Ureter (tissue), 1 donor: ENCODE measurements around the gene OR10G3. TPM values are rescaled to one million over a fixed set of nuclear protein-coding genes. Genes with fewer than 3 reads are reported as not detected.
A peak's percentile ranks its signal among the peaks of the same experiment; 100 is the strongest.

Source experiments
- DNase-seq: peaks from one replicate; pipeline ENCODE4 v3.0.0-alpha.2; 2020; ENCODE audit warnings: low spot score
- total RNA-seq: library from RNA; stranded (reverse); gene quantifications from one replicate; pipeline ENCODE4 v1.2.4, GENCODE V29; 2023
- donor health status: DM: yes; HTN: yes; CAD: no.

Gene OR10G3
- total RNA-seq, 1 donor from 2014 or later = not detected

DNA sequence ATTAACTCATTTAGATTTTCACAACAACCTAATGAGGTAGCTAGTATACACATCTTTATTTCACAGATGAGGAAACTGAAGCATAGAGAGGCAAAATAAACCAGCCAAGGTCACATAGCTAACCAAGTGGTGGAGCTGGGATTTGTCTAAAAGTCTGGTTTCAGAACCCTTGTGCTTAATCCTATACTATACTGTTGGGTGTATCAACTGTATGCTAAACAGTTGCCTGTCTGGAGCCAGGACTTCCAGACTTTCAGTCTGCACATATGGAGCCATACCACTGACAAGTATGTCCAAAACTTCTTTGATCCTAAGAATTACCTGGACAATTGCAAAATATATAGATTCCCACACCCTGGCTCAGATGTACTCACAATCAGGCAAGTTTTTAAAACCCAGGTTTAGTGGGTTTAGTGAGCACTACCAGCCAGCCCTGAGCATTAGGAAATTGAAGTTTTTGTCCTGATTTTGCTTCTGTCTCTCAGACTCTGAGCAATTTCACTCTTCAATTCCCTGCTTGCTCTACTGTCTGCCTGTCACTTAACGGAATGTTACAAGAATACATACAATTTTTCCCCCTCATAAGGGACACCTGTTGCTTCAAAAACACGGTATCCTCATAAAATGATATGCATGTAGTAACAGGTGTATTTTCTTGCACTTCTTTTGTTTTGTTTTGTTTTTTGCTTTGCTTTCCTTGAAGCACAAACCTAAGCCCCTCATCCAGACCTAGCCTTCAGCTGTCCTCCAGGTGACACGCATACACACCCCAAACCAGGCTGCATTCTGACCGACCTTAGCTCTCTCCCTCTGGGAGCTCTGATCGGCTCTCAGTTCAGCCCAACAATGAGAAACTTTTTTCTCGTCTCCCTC, 44.1 kb downstream of the OR10G3 start:
- no peak for DNase-seq

DNA sequence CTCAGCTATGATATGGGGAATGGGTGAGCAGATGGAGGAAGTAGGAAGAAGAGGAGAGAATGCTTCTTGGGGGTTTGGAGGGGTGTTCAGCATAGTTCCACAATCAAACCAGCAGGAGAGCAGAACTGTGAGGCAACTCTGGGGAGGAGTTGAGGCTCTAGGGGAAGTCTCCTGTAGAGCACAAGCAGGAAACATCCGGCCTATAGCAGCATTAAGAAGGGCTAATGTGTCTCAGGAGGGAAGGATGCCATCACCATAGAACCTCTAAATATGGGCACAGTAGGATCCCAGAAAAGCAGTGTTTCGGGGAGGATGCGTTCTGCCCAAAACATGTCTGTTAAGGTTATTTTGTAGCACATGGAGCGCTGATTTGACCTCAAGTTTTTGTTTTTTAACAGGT, 45.3 kb downstream of the OR10G3 start:
- no peak for DNase-seq

DNA sequence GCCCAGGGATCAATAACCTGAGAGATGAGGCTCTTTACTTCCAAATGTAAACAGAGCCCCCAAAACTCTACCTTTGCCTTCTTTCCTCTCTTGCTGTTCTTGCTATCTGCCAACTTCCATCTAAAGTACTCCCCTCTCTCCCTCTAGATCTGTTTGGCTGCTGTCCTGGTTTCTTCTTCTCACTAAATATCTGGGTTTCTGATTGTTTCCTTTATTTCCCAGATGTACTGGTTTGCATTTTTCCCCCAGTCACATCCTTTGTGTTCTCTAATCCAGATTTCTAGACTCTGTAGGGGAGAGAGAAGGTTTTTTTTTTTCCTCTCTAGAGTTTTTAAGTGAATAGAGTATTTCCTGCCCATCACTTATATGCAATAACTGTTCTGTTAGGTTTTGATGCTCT, 46.6 kb downstream of the OR10G3 start:
- DNase-seq = no peak

DNA sequence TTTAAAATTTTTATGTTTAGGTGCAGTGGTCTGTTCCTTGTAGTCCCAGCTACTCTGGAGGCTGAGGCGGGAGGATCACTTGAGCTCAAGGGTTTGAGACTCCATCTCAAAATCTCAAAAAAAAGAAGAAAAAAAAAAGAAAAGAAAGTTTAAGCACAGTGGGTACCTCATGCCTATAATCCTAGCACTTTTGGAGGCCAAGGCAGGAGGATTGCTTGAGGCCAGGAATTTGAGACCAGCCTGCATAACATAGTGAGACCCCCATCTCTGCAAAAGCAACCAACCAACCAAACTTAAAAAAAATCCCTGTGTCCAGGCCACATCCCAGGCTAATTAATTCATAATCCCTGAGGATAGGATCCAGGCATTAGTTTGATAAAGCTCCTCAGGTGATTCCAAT, 50.4 kb downstream of the OR10G3 start:
- DNase-seq = no peak

DNA sequence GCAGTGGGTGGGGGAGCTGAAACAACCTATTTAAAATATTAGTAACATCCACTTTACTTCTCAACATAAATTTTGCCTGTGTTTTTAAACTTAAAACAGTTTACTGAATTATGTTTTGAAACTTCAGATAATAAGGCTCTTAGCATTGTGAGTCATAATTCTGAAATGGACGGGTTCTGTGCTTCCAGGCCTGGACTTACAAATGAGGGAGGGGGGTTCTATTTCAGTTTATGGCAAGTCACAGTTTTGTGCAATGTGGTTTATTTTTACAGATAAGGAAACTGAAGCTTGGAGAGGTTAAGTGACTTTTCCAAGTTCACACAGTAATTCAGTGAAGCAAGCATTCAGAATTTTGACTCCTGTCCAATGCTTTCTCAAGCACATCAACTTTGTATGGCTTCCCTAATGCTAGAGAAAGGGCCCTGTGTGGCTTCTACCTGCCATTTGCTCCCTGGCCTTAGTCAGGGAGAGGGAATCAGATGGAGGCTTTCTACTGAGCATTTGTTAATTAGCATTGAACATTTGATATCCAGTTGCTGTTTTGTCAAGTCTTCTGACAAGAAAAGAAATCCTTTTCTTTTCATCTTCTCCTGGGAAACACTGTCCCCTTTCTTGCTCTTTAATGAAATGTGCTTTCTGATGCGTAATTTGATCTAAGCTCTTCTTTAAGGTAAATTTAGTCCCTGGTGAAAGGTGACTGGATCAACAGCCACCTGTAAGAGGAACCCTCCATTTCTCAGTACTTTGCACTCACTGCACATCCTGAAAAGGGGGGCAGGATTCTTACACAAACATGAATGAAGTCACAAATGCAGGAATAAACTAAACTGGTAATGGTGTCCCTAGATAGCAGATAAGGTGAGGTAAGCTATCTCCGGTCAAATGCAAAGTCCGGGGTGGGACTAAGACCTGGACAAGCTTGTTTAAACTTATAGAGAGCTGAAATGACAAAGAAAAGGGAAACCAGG, 51.2 kb downstream of the OR10G3 start:
- DNase-seq = no peak

DNA sequence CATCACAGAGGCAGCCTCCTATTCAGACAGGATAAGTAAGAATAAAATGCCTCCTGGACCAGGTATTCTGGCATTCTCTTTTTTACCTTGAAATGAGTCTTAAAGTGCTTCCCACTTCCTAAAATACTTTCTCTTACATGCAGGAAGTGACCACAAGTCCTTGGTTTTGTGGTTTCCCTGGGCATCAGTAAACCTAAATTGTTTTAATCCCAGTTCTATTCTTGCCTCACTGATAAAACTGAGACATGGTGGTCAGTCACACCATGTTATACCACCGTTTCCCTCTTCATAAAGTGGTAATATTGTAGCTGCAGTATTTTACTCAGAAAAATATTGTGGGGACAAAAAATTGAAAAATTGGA, 52.6 kb downstream of the OR10G3 start:
- DNase-seq = no peak

DNA sequence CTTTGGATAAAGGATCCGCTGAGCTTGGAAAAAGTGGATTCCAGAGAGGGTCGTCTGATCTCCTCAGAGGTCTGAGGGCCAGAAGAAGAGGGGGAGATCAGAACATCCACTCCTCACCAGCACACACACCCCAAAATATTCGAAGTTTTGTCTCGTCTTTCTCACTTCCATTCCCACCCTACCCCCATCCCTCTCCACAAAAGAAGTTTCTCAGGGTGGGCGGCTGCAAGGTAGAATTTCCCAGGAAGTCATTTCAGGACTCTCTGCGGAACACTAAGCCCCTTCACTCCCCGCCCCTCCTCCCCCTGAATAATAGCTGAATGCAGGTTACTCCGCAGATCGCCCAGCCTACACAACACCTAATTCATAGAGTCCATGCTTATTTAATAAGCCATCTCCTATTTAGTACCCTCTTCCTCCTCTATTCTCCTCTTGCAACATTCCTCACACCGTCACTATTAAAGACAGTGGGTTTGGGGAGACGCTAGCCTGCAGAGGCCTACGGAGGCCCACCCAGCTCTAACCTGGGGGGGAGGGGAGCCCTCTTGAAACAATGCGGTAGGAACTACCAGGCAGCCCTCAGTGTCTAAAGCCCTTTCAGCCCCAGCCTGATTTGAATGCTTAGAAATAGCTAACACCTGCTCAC, 53.1 kb downstream of the OR10G3 start:
- no peak for DNase-seq

DNA sequence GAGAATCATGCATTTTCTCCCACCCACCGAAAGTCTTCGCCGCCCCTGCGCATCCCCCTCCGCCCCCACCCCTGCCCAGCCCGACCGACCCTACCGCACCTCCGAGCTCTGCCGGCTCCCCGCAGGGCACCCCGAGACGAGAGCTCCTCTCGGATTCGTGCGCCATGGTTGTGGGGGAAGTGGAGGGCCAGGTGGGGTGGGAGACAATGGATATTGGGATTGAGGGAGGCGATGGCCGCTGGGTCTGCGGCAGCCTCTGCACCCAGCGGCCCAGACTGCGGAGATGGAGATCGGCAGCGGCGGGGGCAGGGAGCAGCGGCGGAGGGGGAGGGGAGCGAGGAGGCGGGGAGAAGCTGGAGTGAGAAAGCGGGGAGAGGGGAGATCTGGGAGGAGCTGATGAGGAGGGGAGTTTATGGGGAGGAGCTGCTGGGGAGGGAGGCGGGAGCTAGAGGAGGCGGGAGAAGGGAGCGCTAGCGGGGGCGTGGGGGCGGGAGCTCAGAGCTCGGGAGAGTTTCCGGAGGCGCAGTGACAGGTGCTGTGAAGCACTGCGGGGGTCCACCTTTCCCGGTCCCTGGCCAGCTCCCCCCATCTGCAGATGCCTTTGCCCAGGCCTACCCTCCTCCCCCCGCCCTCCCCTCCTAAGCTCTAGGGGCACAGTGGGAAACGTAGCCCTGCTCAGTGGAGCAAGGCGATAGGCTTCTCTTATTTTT, 53.8 kb downstream of the OR10G3 start, which contains the start of gene SALL2:
TSS of gene SALL2 (minus strand) at position 385 of the 710 bp plus-strand sequence. CDS start at position 166, 219 bp downstream.
- peak; percentile 73 for DNase-seq

DNA sequence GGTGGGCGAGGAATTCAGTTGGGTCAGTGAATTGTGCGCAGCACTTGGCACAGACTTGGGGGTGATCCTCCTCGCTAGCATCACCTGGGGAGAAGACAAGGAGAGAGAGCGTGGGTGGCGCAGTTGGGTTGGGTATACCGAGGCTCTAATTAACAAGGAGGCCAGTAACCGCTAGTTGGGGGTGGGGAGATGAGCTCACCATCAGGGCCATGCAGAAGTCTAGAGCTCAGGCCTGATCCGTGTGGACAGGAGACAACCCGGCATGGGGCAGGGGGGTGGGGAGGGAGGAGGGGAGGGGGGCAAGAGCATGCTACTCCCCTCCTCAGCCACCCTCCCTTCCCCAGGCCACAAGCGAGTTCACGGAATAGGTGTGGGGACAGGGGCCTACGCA, 54.3 kb downstream of the OR10G3 start:
- DNase-seq = no peak

DNA sequence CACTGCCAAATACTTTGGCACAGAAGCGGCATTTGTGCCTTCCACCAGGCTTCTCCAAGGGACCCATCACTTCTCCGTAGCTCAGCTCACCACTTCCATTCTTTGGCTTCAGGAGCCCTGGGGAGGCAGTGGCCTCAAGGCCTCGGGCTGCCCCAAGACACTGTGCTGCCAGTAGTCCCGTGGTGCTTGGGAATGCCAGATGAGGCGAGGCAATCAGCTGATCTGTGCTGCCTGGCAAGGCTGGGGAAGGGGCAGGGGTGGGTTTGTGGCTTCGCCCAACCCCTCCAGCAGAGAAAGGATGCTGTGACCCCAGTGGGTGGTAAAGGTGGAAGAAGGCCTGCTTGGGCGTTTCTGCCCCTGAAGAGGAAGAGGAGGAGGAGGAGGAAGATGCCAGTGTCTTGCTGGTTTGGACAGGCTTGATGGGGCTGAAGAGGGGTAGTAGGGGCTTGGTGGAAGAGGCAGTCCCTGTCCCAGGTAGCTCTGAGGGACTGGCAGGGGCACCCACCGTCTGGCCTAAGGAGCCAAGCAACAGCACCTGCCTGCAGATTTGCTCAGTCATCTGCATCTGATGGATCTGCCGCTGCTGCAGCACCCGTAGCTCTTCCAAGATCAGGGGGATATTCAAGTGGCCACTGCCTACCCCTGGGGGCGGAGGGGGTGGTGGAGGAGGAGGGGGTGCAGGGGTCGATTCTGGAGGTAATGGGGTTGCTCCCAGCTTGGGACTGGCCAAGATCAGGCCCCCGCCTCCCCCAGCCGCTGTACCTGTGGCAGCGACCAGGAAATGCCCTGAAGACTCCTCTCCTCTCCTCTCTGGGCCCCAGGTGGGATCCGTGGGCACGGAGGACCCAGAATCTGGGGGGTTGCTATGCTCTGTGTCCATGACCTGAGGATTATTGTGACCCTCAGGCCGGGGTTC, 55.0 kb downstream of the OR10G3 start:
- DNase-seq = no peak

DNA sequence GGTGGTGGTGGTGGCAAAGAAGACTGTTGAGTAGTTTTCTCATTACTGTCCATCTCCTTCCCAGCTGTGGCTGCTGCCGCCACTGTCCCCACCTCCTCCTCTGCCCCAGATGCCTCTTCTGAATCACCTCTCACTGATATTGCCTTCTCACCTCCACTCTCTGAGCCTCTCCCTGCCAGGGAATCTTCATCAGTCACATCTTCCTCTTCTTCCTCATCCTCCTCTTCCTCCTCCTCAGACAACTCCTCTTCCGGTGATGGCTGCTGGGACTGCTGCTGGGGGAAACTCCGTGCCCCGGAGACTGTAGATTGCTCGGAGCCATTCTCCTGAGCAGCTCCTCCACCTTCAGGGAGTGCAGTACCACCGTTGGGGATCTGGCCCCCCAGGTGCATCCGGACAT, 56.7 kb downstream of the OR10G3 start:
- no peak for DNase-seq

DNA sequence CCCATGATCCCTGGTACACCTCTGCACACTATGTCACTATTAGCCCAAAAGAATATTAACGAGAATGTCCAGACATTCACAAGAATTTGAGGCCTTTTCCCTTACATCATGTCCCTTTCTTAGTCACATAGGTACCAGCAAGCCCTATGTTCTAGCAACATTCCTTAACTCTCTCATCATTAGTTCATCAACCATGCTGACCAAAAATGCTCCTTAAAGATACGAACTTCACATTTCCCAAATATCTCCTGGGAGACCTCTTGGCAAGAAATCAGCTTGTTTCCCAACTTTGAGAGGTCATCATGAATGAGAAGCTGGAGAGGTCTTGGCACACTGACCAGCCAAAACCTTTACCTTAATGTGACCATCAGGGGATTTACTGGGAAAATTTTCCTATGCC, 58.4 kb downstream of the OR10G3 start:
- DNase-seq = no peak

DNA sequence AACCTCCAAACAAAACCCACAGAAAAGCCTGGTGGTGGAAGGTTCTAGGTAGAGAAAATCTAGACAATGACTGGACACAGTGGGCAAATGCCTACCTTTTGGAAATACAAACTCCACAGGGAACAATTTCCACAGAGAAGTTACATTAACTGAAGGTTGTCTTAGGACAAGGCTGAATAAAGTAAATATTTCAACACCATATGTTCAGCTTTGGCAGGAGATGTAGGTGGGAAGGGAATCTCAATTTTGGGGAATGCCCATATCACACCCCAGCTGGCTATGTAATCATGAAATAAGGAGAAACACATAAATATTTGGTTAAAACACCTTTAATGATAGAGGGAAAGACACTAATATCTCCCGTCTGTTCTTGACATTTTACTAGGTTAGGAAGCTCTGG, 59.1 kb downstream of the OR10G3 start:
- no peak for DNase-seq

DNA sequence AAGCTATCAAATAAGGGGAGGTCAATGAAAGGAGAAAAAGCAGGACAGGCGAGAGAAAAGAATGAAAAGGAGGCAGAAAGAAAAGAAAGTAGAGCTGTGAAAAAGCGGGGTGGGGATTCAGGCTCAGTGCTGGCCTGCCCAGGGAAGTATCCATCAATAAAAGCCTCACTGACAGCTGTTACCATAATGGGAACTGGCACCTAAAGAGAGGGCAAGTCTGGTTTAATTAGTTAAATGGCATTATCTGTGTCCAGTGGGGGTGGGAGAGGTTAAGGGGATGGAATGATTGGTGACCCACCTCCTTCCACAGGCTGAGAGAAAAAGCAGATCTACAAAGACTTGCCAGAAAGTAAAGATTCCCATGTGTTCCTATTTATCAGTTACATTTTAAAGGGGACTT, 61.2 kb downstream of the OR10G3 start:
- DNase-seq = no peak

Other genes starting within 250 kb of the OR10G3 start
- gene SUPT16H, start 196.1 kb downstream of the OR10G3 start, total RNA-seq = 75.0 TPM
- gene CHD8, start 124.0 kb downstream of the OR10G3 start, total RNA-seq = 116 TPM
- 33.6 TPM for gene RAB2B, start 103.1 kb downstream of the OR10G3 start, total RNA-seq
- 77.7 TPM for gene TOX4, start 102.9 kb downstream of the OR10G3 start, total RNA-seq
- 63.3 TPM for gene METTL3, start 68.7 kb downstream of the OR10G3 start, total RNA-seq
- 12.8 TPM for gene SALL2, start 53.7 kb downstream of the OR10G3 start, total RNA-seq
- not detected for gene OR10G2, start 54.9 kb upstream of the OR10G3 start, total RNA-seq
- gene OR4E2, start 73.8 kb upstream of the OR10G3 start, total RNA-seq = not detected
- not detected for gene OR4E1, start 93.7 kb upstream of the OR10G3 start, total RNA-seq